ENCODE data around the gene EDAR.

DNA sequence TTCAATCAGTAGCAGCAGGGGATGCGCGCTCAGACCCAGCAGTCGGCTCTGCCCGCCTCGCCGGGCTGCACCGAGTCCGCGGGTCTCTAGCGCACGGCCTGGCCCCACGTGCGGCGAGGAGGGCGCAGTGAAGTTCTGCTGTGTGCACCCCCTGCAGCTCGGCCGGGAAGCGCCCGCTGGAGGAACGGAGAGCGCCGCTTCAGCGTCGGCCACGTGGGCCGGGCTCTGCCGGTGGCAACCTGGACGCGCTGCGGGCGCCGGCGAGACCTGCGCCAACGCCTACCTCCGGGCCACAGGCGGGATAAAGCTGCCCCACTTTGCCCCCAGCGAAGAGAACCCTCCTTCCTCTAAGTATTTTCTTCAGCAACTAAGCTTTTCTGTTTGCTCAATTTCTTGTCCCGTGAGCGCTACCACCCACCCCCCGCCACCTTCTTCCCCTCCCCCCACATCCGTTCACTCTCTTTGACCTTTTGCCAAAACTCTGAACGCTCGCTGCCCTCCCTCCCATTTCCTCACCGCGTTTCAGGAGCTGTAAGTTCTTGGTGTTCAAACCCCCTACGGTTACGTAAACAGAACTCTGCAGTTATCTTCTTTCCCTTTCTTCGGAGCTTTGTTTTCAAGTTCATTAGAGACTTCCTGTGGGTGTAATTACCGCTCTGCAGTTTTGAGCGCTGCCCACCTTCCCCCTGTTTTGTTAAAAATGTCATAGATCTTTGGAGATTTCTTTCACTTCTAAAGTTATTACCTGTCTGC, 42.6 kb upstream of the EDAR start:
- TF ChIP-seq GATA2 (IDR thresholded peaks at IDR 0.05; ENCODE audit: low read depth, low read length), result no peak
- no peak for TF ChIP-seq GATA3 (IDR thresholded peaks at IDR 0.05; ENCODE audit: low read depth, low read length)

All from SH-SY5Y (cell line).